Measurements from ENCODE around the gene DISP3.

The DISP3 gene

GRCh38 chr1:11431941-11432507 lies 46.9 kb upstream of the DISP3 start:
- no peak overlapping the region for H3K4me2 ChIP-seq (ENCODE audit: low read length, poor library complexity, severe bottlenecking)
- H2BK120ac ChIP-seq (ENCODE audit: low read depth, low read length): no peak overlapping the region
- no peak overlapping the region for H3K27ac ChIP-seq (ENCODE audit: low read length, poor library complexity, severe bottlenecking)
- H3K4me3 ChIP-seq (ENCODE audit: insufficient read depth in 1 of 2, low read depth in 1 of 2, low read length in 2 of 2): no peak overlapping the region
- H3K18ac ChIP-seq (ENCODE audit: low read depth in 1 of 2, low read length in 2 of 2): no peak overlapping the region
- peaks cover 7 to 52% of the 10 kb centered on the region in 2 experiments for H3K27me3 ChIP-seq (ENCODE audit: control insufficient read depth in 1 of 2, insufficient read depth in 1 of 2, low read length in 2 of 2)
- no peak overlapping the region for H2AK5ac ChIP-seq (ENCODE audit: low read length, severe bottlenecking)
- no peaks in the 10 kb centered on the region for H3K9me3 ChIP-seq (ENCODE audit: control insufficient read depth, low read length)
- WGBS: 92% methylated on average over 14 of the region's 16 CpGs
- H3K4me1 ChIP-seq (ENCODE audit: control insufficient read depth, insufficient read depth, low read depth, low read length): no peaks in the 10 kb centered on the region
- H4K91ac ChIP-seq (ENCODE audit: low read length): no peak overlapping the region
- no peak overlapping the region for H2BK5ac ChIP-seq (ENCODE audit: low read depth, low read length, poor library complexity, severe bottlenecking)
- H3K79me1 ChIP-seq (replicated peaks; ENCODE audit: low read length, poor library complexity, severe bottlenecking): no peaks in the 10 kb centered on the region
- no peak overlapping the region for H2AFZ ChIP-seq (ENCODE audit: low read depth, low read length)
- no peak overlapping the region for H3K23ac ChIP-seq (ENCODE audit: low read length in 2 of 2)
- H4K8ac ChIP-seq (ENCODE audit: low read length): no peak overlapping the region
- no peak overlapping the region for H3K4ac ChIP-seq (ENCODE audit: low read depth in 1 of 2, low read length in 2 of 2)
- H3K9ac ChIP-seq (ENCODE audit: low read length): no peak overlapping the region
- H3K36me3 ChIP-seq (ENCODE audit: control insufficient read depth in 1 of 2, insufficient read depth in 2 of 2, low read depth in 1 of 2, low read length in 2 of 2): no peaks in the 10 kb centered on the region
- H2BK15ac ChIP-seq (ENCODE audit: low read depth, poor library complexity, severe bottlenecking): no peak overlapping the region
- H3K14ac ChIP-seq (ENCODE audit: low read length in 2 of 2): no peak overlapping the region
- no peak overlapping the region for H2BK12ac ChIP-seq (ENCODE audit: low read length in 2 of 2)
- no peak for DNase-seq

- H3K27ac ChIP-seq (ENCODE audit: low read length, poor library complexity, severe bottlenecking): no peak overlapping the region
- H3K36me3 ChIP-seq (ENCODE audit: control insufficient read depth in 1 of 2, insufficient read depth in 2 of 2, low read depth in 1 of 2, low read length in 2 of 2): no peaks in the 10 kb centered on the region
- no peaks in the 10 kb centered on the region for H3K4me1 ChIP-seq (ENCODE audit: control insufficient read depth, insufficient read depth, low read depth, low read length)
- no peak overlapping the region for H3K9ac ChIP-seq (ENCODE audit: low read length)
- H3K4ac ChIP-seq (ENCODE audit: low read depth in 1 of 2, low read length in 2 of 2): no peak overlapping the region
- H2BK5ac ChIP-seq (ENCODE audit: low read depth, low read length, poor library complexity, severe bottlenecking): no peak overlapping the region
- H2BK120ac ChIP-seq (ENCODE audit: low read depth, low read length): no peak overlapping the region
- no peak overlapping the region for H3K4me3 ChIP-seq (ENCODE audit: insufficient read depth in 1 of 2, low read depth in 1 of 2, low read length in 2 of 2)
- 77% methylated on average over 4 of the region's 4 CpGs for WGBS
- no peak overlapping the region for H3K4me2 ChIP-seq (ENCODE audit: low read length, poor library complexity, severe bottlenecking)
- no peak overlapping the region for H2BK12ac ChIP-seq (ENCODE audit: low read length in 2 of 2)
- no peak overlapping the region for H3K18ac ChIP-seq (ENCODE audit: low read depth in 1 of 2, low read length in 2 of 2)
- H3K23ac ChIP-seq (ENCODE audit: low read length in 2 of 2): no peak overlapping the region
- H3K14ac ChIP-seq (ENCODE audit: low read length in 2 of 2): no peak overlapping the region
- no peaks in the 10 kb centered on the region for H3K79me1 ChIP-seq (replicated peaks; ENCODE audit: low read length, poor library complexity, severe bottlenecking)
- peaks cover 7 to 51% of the 10 kb centered on the region in 2 experiments for H3K27me3 ChIP-seq (ENCODE audit: control insufficient read depth in 1 of 2, insufficient read depth in 1 of 2, low read length in 2 of 2)
- no peak overlapping the region for H2AK5ac ChIP-seq (ENCODE audit: low read length, severe bottlenecking)
- H4K91ac ChIP-seq (ENCODE audit: low read length): no peak overlapping the region
- H2AFZ ChIP-seq (ENCODE audit: low read depth, low read length): no peak overlapping the region
- no peak overlapping the region for H2BK15ac ChIP-seq (ENCODE audit: low read depth, poor library complexity, severe bottlenecking)
- no peak for DNase-seq
- H4K8ac ChIP-seq (ENCODE audit: low read length): no peak overlapping the region
- no peaks in the 10 kb centered on the region for H3K9me3 ChIP-seq (ENCODE audit: control insufficient read depth, low read length)
Measured at GRCh38 chr1:11432526-11432925, 46.4 kb upstream of the DISP3 start.

DNA sequence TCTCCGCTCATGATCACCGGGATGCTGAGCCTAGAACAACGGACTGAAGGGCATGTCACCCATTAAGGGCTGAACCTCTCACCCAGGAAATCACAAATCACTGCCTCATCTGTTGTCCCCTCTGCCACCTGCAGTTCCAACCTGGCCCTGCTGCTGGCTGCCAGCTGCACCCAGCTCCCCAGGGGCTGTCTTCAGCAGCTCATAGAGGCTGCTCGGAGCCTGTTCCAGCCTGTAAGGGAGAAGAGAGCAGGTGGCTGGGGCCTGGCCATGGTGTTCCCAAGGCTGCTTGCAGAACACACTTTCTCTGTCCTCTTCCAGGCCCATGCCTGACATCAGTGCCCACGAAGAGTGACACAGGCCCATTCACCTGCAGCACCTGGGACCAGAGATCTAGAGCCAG lies 44.5 kb upstream of the DISP3 start:
- Histone ChIP-seq H2AK5ac (ENCODE audit: low read length, severe bottlenecking) (no peak overlapping the region), H2BK120ac (ENCODE audit: low read depth, low read length) (no peak overlapping the region), H2BK15ac (ENCODE audit: low read depth, poor library complexity, severe bottlenecking) (no peak overlapping the region), H3K9me3 (ENCODE audit: control insufficient read depth, low read length) (no peaks in the 10 kb centered on the region), H3K79me1 (replicated peaks; ENCODE audit: low read length, poor library complexity, severe bottlenecking) (no peaks in the 10 kb centered on the region), H3K27me3 (ENCODE audit: control insufficient read depth in 1 of 2, insufficient read depth in 1 of 2, low read length in 2 of 2) (peaks cover 7 to 64% of the 10 kb centered on the region in 2 experiments), H3K4me1 (ENCODE audit: control insufficient read depth, insufficient read depth, low read depth, low read length) (no peaks in the 10 kb centered on the region), H3K18ac (ENCODE audit: low read depth in 1 of 2, low read length in 2 of 2) (no peak overlapping the region), H4K8ac (ENCODE audit: low read length) (no peak overlapping the region), H3K4me2 (ENCODE audit: low read length, poor library complexity, severe bottlenecking) (no peak overlapping the region), H2AFZ (ENCODE audit: low read depth, low read length) (no peak overlapping the region), H3K4ac (ENCODE audit: low read depth in 1 of 2, low read length in 2 of 2) (no peak overlapping the region), H2BK5ac (ENCODE audit: low read depth, low read length, poor library complexity, severe bottlenecking) (no peak overlapping the region), H3K9ac (ENCODE audit: low read length) (no peak overlapping the region), H3K27ac (ENCODE audit: low read length, poor library complexity, severe bottlenecking) (no peak overlapping the region), H3K4me3 (ENCODE audit: insufficient read depth in 1 of 2, low read depth in 1 of 2, low read length in 2 of 2) (no peak overlapping the region), H2BK12ac (ENCODE audit: low read length in 2 of 2) (no peak overlapping the region), H3K23ac (ENCODE audit: low read length in 2 of 2) (no peak overlapping the region), H3K14ac (ENCODE audit: low read length in 2 of 2) (no peak overlapping the region), H4K91ac (ENCODE audit: low read length) (no peak overlapping the region), H3K36me3 (ENCODE audit: control insufficient read depth in 1 of 2, insufficient read depth in 2 of 2, low read depth in 1 of 2, low read length in 2 of 2) (no peaks in the 10 kb centered on the region)
- DNase-seq: no peak
- WGBS: 79% methylated on average over 5 of the region's 5 CpGs

DNA sequence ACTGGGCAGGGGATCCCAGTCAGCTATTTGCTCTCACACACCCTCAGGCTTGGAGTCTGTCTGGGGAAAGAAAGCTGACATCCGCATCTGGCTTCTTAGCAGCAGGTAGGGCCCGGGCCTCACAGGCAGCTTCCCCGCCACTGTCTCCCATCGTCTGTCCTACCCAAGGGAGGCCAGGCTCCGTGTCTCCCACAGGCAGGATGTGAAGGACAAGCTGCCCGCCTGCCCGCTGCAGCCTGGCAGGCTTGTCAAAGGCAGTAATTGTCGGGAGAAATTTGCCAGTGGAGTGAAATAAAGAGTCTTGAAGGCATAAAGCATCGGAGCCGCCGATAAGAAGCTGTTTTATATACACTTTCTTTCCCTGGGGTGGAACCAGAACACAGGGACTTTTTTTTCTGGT lies 44.0 kb upstream of the DISP3 start:
- no peak overlapping the region for H2BK5ac ChIP-seq (ENCODE audit: low read depth, low read length, poor library complexity, severe bottlenecking)
- H3K9me3 ChIP-seq (ENCODE audit: control insufficient read depth, low read length): no peaks in the 10 kb centered on the region
- H2BK12ac ChIP-seq (ENCODE audit: low read length in 2 of 2): no peak overlapping the region
- no peak overlapping the region for H3K4me2 ChIP-seq (ENCODE audit: low read length, poor library complexity, severe bottlenecking)
- no peak overlapping the region for H3K27ac ChIP-seq (ENCODE audit: low read length, poor library complexity, severe bottlenecking)
- no peak overlapping the region for H3K18ac ChIP-seq (ENCODE audit: low read depth in 1 of 2, low read length in 2 of 2)
- no peak overlapping the region for H2BK15ac ChIP-seq (ENCODE audit: low read depth, poor library complexity, severe bottlenecking)
- DNase-seq: no peak
- H3K4me3 ChIP-seq (ENCODE audit: insufficient read depth in 1 of 2, low read depth in 1 of 2, low read length in 2 of 2): no peak overlapping the region
- H3K36me3 ChIP-seq (ENCODE audit: control insufficient read depth in 1 of 2, insufficient read depth in 2 of 2, low read depth in 1 of 2, low read length in 2 of 2): no peaks in the 10 kb centered on the region
- H3K9ac ChIP-seq (ENCODE audit: low read length): no peak overlapping the region
- H4K91ac ChIP-seq (ENCODE audit: low read length): no peak overlapping the region
- 87% methylated on average over 11 of the region's 11 CpGs for WGBS
- no peak overlapping the region for H2AK5ac ChIP-seq (ENCODE audit: low read length, severe bottlenecking)
- no peaks in the 10 kb centered on the region for H3K79me1 ChIP-seq (replicated peaks; ENCODE audit: low read length, poor library complexity, severe bottlenecking)
- no peak overlapping the region for H2AFZ ChIP-seq (ENCODE audit: low read depth, low read length)
- no peak overlapping the region for H4K8ac ChIP-seq (ENCODE audit: low read length)
- no peak overlapping the region for H3K4ac ChIP-seq (ENCODE audit: low read depth in 1 of 2, low read length in 2 of 2)
- peaks cover 7 to 68% of the 10 kb centered on the region in 2 experiments for H3K27me3 ChIP-seq (ENCODE audit: control insufficient read depth in 1 of 2, insufficient read depth in 1 of 2, low read length in 2 of 2)
- no peak overlapping the region for H3K23ac ChIP-seq (ENCODE audit: low read length in 2 of 2)
- no peaks in the 10 kb centered on the region for H3K4me1 ChIP-seq (ENCODE audit: control insufficient read depth, insufficient read depth, low read depth, low read length)
- no peak overlapping the region for H3K14ac ChIP-seq (ENCODE audit: low read length in 2 of 2)
- H2BK120ac ChIP-seq (ENCODE audit: low read depth, low read length): no peak overlapping the region

All from mesenchymal stem cell (in vitro differentiated cells and primary cell).